Chondrocyte (in vitro differentiated cells): Measurements from ENCODE around the gene OCA2. TPM values are rescaled to one million over a fixed set of nuclear protein-coding genes. Genes with fewer than 3 reads are reported as not detected.

Experiments
- DNase-seq: peaks from one replicate; pipeline ENCODE4 v3.0.0; 2021; ENCODE audit warnings: mixed read lengths, low spot score
- H3K27ac Mint-ChIP-seq: one replicate; pipeline ENCODE4 v1.8.0; 2021; ENCODE audit warnings: mild to moderate bottlenecking, moderate library complexity, mixed read lengths; ENCODE audit not compliant: unreplicated experiment
- H3K27me3 Mint-ChIP-seq: 2 replicates; pipeline ENCODE4 v1.8.0; 2021; ENCODE audit warnings: low read depth, mixed read lengths
- H3K36me3 Mint-ChIP-seq: 2 replicates; pipeline ENCODE4 v1.8.0; 2021; ENCODE audit warnings: low read depth, mixed read lengths
- H3K4me1 Mint-ChIP-seq: 2 replicates; pipeline ENCODE4 v1.8.0; 2021; ENCODE audit warnings: low read depth, mild to moderate bottlenecking, mixed read lengths
- H3K4me3 Mint-ChIP-seq: one replicate; pipeline ENCODE4 v1.8.0; 2021; ENCODE audit warnings: mild to moderate bottlenecking, moderate library complexity, mixed read lengths; ENCODE audit not compliant: unreplicated experiment
- H3K9me3 Mint-ChIP-seq: 2 replicates; pipeline ENCODE4 v1.8.0; 2021; ENCODE audit warnings: low read depth, mixed read lengths
- total RNA-seq: library from RNA; stranded (reverse); gene quantifications from 3 replicates; pipeline ENCODE4 v1.2.1, GENCODE V29; 2021
- TF ChIP-seq, protein P1 (sequence below): fragments of 200-600 bp; sonication (generic); IDR thresholded peaks from 2 replicates; pipeline ENCODE4 v1.5.0; 2021; ENCODE audit warnings: antibody characterized with exemption, mild to moderate bottlenecking, moderate library complexity

The OCA2 gene
- total RNA-seq, 1 donor from 2014 or later: 0.75 TPM

DNA sequence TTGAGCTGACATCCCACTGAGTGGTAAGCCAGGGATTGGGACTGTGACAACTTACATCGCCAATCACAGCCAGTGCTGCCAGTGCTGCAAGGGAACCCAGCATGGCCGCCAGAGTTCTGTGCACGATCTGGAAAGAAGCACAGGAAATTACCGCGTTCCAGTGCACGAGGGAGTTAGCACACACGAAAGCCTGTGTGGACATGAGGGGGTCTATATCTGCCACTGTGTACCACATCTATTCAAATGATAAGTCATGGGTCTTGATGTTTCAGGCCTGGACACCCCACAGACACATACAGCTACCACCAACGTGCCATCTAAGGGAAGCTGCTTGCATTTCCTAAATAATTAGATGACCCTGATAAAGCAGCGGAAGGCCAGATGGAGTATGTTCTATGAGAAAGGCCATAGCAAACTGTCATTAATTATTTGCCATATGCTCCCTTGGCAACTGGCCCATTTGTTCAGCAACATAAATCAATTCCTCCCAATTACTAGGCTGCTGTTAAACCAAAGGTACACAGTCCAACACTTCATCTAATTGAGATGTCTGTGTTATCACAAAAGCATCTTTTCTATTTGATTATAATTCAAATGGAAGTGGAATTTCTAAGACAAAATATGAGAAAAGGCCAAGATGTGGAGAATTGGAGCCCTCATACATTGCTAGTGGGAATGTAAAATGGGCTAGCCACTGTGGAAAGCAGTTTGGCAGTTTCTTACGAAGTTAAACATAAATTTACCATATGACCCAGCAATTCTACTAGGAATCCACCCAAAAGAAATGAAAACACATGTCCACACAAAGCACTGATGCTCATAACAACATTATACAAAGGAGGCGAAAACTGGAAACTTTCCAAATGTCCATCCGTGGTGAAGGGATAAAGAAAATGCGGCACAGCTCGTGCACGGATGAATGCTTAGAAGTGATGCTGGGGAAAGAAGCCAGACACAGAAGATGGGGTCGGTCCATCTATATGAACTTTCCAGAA, 108.3 kb downstream of the OCA2 start:
- no peaks in the 10 kb centered on the region for H3K9me3 Mint-ChIP-seq
- no peak overlapping the region for H3K27ac Mint-ChIP-seq
- peaks cover 2% of the 10 kb centered on the region for H3K36me3 Mint-ChIP-seq
- H3K4me3 Mint-ChIP-seq: no peak overlapping the region
- TF ChIP-seq, protein P1, sequence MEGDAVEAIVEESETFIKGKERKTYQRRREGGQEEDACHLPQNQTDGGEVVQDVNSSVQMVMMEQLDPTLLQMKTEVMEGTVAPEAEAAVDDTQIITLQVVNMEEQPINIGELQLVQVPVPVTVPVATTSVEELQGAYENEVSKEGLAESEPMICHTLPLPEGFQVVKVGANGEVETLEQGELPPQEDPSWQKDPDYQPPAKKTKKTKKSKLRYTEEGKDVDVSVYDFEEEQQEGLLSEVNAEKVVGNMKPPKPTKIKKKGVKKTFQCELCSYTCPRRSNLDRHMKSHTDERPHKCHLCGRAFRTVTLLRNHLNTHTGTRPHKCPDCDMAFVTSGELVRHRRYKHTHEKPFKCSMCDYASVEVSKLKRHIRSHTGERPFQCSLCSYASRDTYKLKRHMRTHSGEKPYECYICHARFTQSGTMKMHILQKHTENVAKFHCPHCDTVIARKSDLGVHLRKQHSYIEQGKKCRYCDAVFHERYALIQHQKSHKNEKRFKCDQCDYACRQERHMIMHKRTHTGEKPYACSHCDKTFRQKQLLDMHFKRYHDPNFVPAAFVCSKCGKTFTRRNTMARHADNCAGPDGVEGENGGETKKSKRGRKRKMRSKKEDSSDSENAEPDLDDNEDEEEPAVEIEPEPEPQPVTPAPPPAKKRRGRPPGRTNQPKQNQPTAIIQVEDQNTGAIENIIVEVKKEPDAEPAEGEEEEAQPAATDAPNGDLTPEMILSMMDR: no peak
- no peaks in the 10 kb centered on the region for H3K4me1 Mint-ChIP-seq
- no peak for DNase-seq
- H3K27me3 Mint-ChIP-seq: no peaks in the 10 kb centered on the region

DNA sequence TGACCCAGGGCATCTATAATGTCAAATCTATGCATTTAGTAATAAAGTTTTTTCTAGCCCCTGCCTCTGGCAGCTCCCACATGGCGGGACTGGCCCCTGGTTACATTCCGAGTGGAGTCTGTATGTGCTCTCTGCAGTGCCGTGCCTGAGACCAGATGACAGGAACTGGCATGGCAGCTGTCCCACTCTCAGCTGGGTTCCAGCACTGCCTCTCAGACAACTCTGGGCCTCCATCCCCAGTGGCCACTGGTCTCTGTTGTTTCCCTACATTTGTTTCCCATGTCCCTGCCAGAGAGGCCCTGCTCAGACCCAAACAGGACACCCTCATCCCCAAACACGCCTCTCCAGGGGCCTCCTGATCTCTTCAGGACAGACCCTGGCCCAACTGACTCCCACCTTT, 109.3 kb downstream of the OCA2 start:
- no peaks in the 10 kb centered on the region for H3K4me1 Mint-ChIP-seq
- H3K36me3 Mint-ChIP-seq: peaks cover 2% of the 10 kb centered on the region
- no peaks in the 10 kb centered on the region for H3K9me3 Mint-ChIP-seq
- H3K4me3 Mint-ChIP-seq: no peak overlapping the region
- DNase-seq: no peak
- H3K27ac Mint-ChIP-seq: no peak overlapping the region
- H3K27me3 Mint-ChIP-seq: no peaks in the 10 kb centered on the region
- TF ChIP-seq, protein P1: no peak

DNA sequence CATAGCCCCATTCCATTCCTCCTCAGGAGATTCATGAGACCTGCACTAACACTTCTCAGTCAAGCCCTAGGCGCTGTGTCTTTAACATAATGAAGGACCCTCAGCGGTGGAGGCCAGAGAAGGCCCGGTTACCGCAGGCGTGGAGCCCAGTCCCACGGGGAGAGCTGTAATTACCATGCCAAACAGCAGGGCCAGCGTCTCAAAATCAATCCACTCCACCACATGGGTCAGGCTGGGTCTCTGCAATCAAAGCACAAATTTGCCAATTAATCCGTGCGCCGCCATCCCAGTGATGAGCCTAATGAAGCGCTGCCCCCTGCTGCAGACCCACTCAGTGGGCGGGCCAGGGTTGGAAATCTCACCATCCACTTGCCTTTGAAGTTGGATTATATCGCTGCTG, 109.7 kb downstream of the OCA2 start:
- no peak overlapping the region for H3K27ac Mint-ChIP-seq
- TF ChIP-seq, protein P1: no peak
- peaks cover 2% of the 10 kb centered on the region for H3K36me3 Mint-ChIP-seq
- H3K4me1 Mint-ChIP-seq: no peaks in the 10 kb centered on the region
- DNase-seq: no peak
- H3K27me3 Mint-ChIP-seq: no peaks in the 10 kb centered on the region
- no peak overlapping the region for H3K4me3 Mint-ChIP-seq
- no peaks in the 10 kb centered on the region for H3K9me3 Mint-ChIP-seq

DNA sequence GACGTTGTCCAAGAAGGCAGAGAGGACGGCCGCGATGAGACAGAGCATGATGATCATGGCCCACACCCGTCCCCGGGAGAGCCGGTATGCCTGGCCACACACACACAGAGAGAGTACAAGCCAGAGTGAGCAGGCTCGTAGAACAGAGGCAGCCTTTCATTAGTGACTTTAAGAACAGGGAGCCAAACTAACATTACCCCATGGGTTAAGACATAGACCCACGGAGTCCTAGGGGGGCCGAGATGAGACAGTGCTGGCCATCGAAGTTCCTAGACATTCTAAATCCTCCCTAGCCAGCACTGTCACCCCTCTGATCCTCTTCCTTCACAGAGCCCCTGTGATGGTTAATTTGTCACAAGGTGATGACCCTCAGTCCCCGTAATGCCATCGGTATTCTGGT, 114.0 kb downstream of the OCA2 start:
- DNase-seq: no peak
- Mint-ChIP-seq H3K4me1 (no peaks in the 10 kb centered on the region), H3K4me3 (no peak overlapping the region), H3K27me3 (no peaks in the 10 kb centered on the region), H3K27ac (no peak overlapping the region), H3K36me3 (peaks cover 2% of the 10 kb centered on the region), H3K9me3 (no peaks in the 10 kb centered on the region)
- TF ChIP-seq, protein P1: no peak

DNA sequence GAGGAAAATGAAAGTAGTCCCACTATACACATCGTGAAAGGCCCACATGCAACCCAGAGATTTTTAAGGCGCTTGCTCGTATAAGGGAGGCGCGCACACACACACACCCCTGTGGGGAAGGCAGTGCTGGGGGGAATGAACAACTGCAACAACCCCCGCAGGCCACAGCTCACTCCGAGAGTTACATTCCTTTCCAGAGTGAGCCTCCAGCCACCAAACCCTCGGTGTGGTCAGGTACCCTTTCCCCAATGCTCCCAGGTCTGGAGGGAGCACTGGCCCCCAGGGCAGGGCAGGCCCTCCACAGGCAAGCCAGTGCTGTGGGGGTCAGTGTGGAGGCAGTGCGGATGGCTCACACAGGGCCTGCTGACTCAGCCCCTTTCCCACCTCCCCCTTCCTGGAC, 115.6 kb downstream of the OCA2 start:
- H3K27me3 Mint-ChIP-seq: no peaks in the 10 kb centered on the region
- no peaks in the 10 kb centered on the region for H3K9me3 Mint-ChIP-seq
- H3K27ac Mint-ChIP-seq: no peak overlapping the region
- no peak overlapping the region for H3K4me3 Mint-ChIP-seq
- no peaks in the 10 kb centered on the region for H3K36me3 Mint-ChIP-seq
- peaks cover 5% of the 10 kb centered on the region for H3K4me1 Mint-ChIP-seq
- TF ChIP-seq, protein P1: no peak
- no peak for DNase-seq
